HepG2 (cell line): ENCODE results near the gene FGGY.

Source experiments
- REPIN1 ChIP-seq: sonication (generic); formaldehyde crosslinking; IDR thresholded peaks from 2 replicates; pipeline ENCODE4 v1.8.0; 2022; ENCODE audit warnings: missing genetic modification reagents, low read depth, mild to moderate bottlenecking, borderline replicate concordance
- RFX5 ChIP-seq: IDR thresholded peaks from 2 replicates; pipeline ENCODE4 v1.6.1; 2011; ENCODE audit warnings: low read depth, low read length, improper control_type of control experiment
- TF ChIP-seq, protein P1 (sequence below): sonication (generic); formaldehyde crosslinking; IDR thresholded peaks from 2 replicates; pipeline ENCODE4 v1.5.1; 2020; ENCODE audit warnings: mild to moderate bottlenecking, missing genetic modification reagents, borderline replicate concordance

- TF ChIP-seq, protein P1, sequence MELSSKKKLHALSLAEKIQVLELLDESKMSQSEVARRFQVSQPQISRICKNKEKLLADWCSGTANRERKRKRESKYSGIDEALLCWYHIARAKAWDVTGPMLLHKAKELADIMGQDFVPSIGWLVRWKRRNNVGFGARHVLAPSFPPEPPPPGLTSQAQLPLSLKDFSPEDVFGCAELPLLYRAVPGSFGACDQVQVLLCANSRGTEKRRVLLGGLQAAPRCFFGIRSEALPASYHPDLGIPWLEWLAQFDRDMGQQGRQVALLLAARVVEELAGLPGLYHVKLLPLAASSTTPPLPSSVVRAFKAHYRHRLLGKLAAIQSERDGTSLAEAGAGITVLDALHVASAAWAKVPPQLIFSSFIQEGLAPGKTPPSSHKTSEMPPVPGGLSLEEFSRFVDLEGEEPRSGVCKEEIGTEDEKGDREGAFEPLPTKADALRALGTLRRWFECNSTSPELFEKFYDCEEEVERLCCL (CRISPR knock-in tag) = no peak
- TF ChIP-seq REPIN1 (no peak), RFX5 (no peak)
These were observed 388.2 kb downstream of the FGGY start for GRCh38 chr1:59685101-59685500.
